HepG2 (cell line): ENCODE data around the gene NUDT3. TPM values are rescaled to one million over a fixed set of nuclear protein-coding genes. Genes with fewer than 3 reads are reported as not detected.
"Not testable (repeated sequence)": the region's sequence is repeated elsewhere in the genome, so short reads cannot be mapped to it uniquely, and the experiment has no call there.

Experiments used
- ATAC-seq: fragments of 200-7000 bp; cut with Tn5 transposase; 3 replicates; pipeline ENCODE4 v1.9.1; 2020; ENCODE audit warnings: mild to moderate bottlenecking, moderate library complexity
- BruUV-seq: library from RNA; stranded (reverse); fragments of 400-500 nt; replicated peaks from 2 replicates; lab custom pipeline; 2021; lab: Mats Ljungman, UMichigan
- CTCF ChIA-PET: fragments of 300-600 bp; formaldehyde crosslinking; extraction: SDS; loops from one replicate; lab custom pipeline; 2021; ENCODE audit warnings: low total read pairs, inconsistent platforms, low intra/inter-chr PET ratio; lab: Yijun Ruan, JAX
- POLR2A ChIA-PET: fragments of 350-600 bp; sonication (Branson Sonifier 250); formaldehyde crosslinking; loops from one replicate; lab custom pipeline; 2020; ENCODE audit warnings: antibody characterized with exemption, inconsistent platforms; lab: Yijun Ruan, JAX
- DNase-seq: peaks from one replicate; pipeline ENCODE4 v3.0.0-alpha.2; 2015; ENCODE audit warnings: low spot score
- FAIRE-seq: peaks from 3 replicates; lab custom pipeline; 2011; peaks lifted over from hg19 to GRCh38; lab: Jason Lieb, UNC
- H2AFZ ChIP-seq: one replicate; pipeline ENCODE4 v1.6.1; 2011; ENCODE audit warnings: low read length, inconsistent platforms
- H3K27ac ChIP-seq: fragments of 300-600 bp; 3 replicates; pipeline ENCODE4 v1.8.0; 2011; ENCODE audit warnings: mixed run types, mild to moderate bottlenecking, mixed read lengths, low read length, inconsistent platforms; ENCODE audit not compliant: insufficient read depth; ENCODE audit errors: extremely low read length
- H3K27me3 ChIP-seq, 2 experiments: fragments of 200-600 bp in 1 of 2; 2 replicates in 1 of 2; 3 replicates in 1 of 2; pipeline versions ENCODE4 v1.6.0 to v1.8.0; 2011; ENCODE audit warnings: low read length in 2 of 2, mild to moderate bottlenecking in 2 of 2, moderate library complexity in 2 of 2, inconsistent platforms in 1 of 2; ENCODE audit not compliant: insufficient read depth in 2 of 2, control insufficient read depth in 1 of 2
- H3K36me3 ChIP-seq, 2 experiments: fragments of 200-600 bp in 1 of 2; replicated peaks in 1 of 2; 2 replicates in 1 of 2; 3 replicates in 1 of 2; pipeline versions ENCODE4 v1.5.1 to v1.8.0; 2011; ENCODE audit warnings: low read length in 2 of 2, inconsistent platforms in 1 of 2; ENCODE audit not compliant: insufficient read depth in 2 of 2, control insufficient read depth in 1 of 2
- H3K4me1 ChIP-seq: 2 replicates; pipeline ENCODE4 v1.5.1; 2012; ENCODE audit warnings: low read length, inconsistent platforms; ENCODE audit not compliant: insufficient read depth
- H3K4me2 ChIP-seq: 2 replicates; pipeline ENCODE4 v1.6.0; 2011; ENCODE audit warnings: low read depth, low read length, inconsistent platforms
- H3K4me3 ChIP-seq, 3 experiments: fragments of 200-600 bp in 1 of 3; sonication (generic), shearing (Covaris generic) in 1 of 3; replicated peaks in 1 of 3; 2 replicates each; pipeline ENCODE4 v1.5.1; 2011 to 2016; ENCODE audit warnings: low read length in 3 of 3, inconsistent platforms in 2 of 3, low read depth in 2 of 3, mild to moderate bottlenecking in 2 of 3, control low read depth in 1 of 3, mixed read lengths in 1 of 3; ENCODE audit not compliant: insufficient read depth in 1 of 3
- H3K79me2 ChIP-seq: one replicate; pipeline ENCODE4 v1.6.1; 2011; ENCODE audit warnings: low read length, inconsistent platforms; ENCODE audit not compliant: insufficient read depth
- H3K9ac ChIP-seq: 2 replicates; pipeline ENCODE4 v1.6.0; 2011; ENCODE audit warnings: mild to moderate bottlenecking, low read depth, low read length, inconsistent platforms; ENCODE audit not compliant: insufficient read depth
- H3K9me3 ChIP-seq: 2 replicates; pipeline ENCODE4 v1.5.1; 2012; ENCODE audit warnings: mild to moderate bottlenecking, low read length
- H4K20me1 ChIP-seq: 2 replicates; pipeline ENCODE4 v1.6.0; 2011; ENCODE audit warnings: inconsistent platforms, mild to moderate bottlenecking, low read length, moderate library complexity; ENCODE audit not compliant: insufficient read depth
- POLR2G ChIP-seq: fragments of 200-400 bp; formaldehyde crosslinking; IDR thresholded peaks from 2 replicates; pipeline ENCODE4 v1.6.1; 2018; ENCODE audit warnings: mild to moderate bottlenecking, low read depth, low read length, moderate library complexity
- SRF ChIP-seq: IDR thresholded peaks from 2 replicates; pipeline ENCODE4 v1.6.1; 2011; ENCODE audit warnings: mild to moderate bottlenecking, low read depth, low read length, moderate library complexity
- ZMYM3 ChIP-seq: sonication (generic); formaldehyde crosslinking; IDR thresholded peaks from 2 replicates; pipeline ENCODE4 v1.5.1; 2020; ENCODE audit warnings: mild to moderate bottlenecking, missing genetic modification reagents
- WGBS: methylation state at CpG from one replicate; pipeline ENCODE4 v1.1.6; 2017; ENCODE audit warnings: low lambda C conversion rate; 5-methylcytosine and 5-hydroxymethylcytosine counted together
- in situ Hi-C: cut with HindIII; loops from 2 replicates; pipeline ENCODE4 v1.10.0; 2017; ENCODE audit warnings: low pct_unique_long_range_greater_than_20kb; ENCODE audit not compliant: extremely low pct_ligation_motif_present
- intact Hi-C: fragments of 100-400 bp; cut with micrococcal nuclease; formaldehyde crosslinking; loops from one replicate; pipeline ENCODE4 v1.10.0; 2022; ENCODE audit not compliant: unreplicated experiment
- polyA plus RNA-seq, 8 experiments: library from polyadenylated mRNA; depleted of rRNA in 3 of 8; stranded (reverse) in 7 of 8; unstranded in 1 of 8; fragments of >200 nt; fragmentation: Illumina TruSeq in 4 of 8; extraction: Trizol in 4 of 8; gene quantifications; 2 replicates each; pipeline versions ENCODE4 v1.2.1 to v1.2.3, GENCODE V29; 2011 to 2016; ENCODE audit warnings: low read depth in 4 of 8, missing spikeins in 1 of 8, mixed read lengths in 1 of 8; ENCODE audit not compliant: insufficient read depth in 1 of 8
- total RNA-seq, 5 experiments: library from RNA; depleted of rRNA; stranded (reverse); fragments of >200 nt; fragmentation: Illumina TruSeq; extraction: Trizol; gene quantifications; 2 replicates each; pipeline ENCODE4 v1.2.3, GENCODE V29; 2016; ENCODE audit warnings: low read depth in 1 of 5

NUDT3 gene
- total and polyA plus RNA-seq, 2 of the 13 experiments (the other 11 are each of a cell fraction or from before 2014, with no cell fraction given), result 20.2 to 20.6 TPM

GRCh38 chr6:34371865-34372264 lies 20.6 kb downstream of the NUDT3 start:
- H3K36me3 ChIP-seq, H2AFZ ChIP-seq, H3K27ac ChIP-seq, FAIRE-seq, ATAC-seq, CTCF ChIA-PET, DNase-seq, H3K27me3 ChIP-seq, POLR2A ChIA-PET, H3K4me2 ChIP-seq, in situ Hi-C loops, intact Hi-C loops, BruUV-seq, H3K9ac ChIP-seq, H3K4me3 ChIP-seq, H3K9me3 ChIP-seq: not testable (repeated sequence)
- Histone ChIP-seq H3K79me2 (peaks cover 69% of the 10 kb centered on the region), H4K20me1 (peaks cover 18% of the 10 kb centered on the region; the same call in 1 of the 2 replicates), H3K4me1 (peaks cover 47% of the 10 kb centered on the region)
- TF ChIP-seq ZMYM3 (CRISPR knock-in tag), result peak; percentile 26; the same call in 1 of the 2 replicates
- 93% methylated on average over 5 of the region's 5 CpGs for WGBS

DNA sequence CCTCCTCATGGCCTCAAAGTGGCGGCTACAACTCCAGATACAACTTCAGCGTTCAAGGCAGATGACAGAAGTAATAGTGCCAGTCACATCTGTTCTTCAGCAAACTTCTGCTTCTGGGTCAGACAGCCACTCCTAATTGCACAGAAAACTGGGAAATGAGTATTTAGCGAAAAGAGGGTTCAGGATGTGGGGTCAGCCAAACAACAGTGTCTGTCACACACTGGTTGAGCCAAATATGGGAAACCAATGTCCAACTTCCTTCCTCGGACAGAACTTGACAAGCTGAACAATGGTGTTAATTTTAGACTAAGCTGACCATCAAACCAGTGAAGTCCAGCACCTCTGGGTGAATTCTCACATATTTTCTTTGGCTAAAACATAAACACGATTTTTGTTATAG lies 22.1 kb downstream of the NUDT3 start:
- Histone ChIP-seq H3K9me3 (no peaks in the 10 kb centered on the region), H3K9ac (no peak overlapping the region), H3K4me2 (no peak overlapping the region), H4K20me1 (peaks cover 12% of the 10 kb centered on the region; the same call in 1 of the 2 replicates), H3K27ac (no peak overlapping the region), H3K4me3 (no peak overlapping the region), H2AFZ (no peak overlapping the region), H3K79me2 (peaks cover 57% of the 10 kb centered on the region), H3K4me1 (peaks cover 32% of the 10 kb centered on the region), H3K27me3 (no peaks in the 10 kb centered on the region), H3K36me3 (peaks cover 0 to 1% of the 10 kb centered on the region in 2 experiments; a peak in 2 of 5 replicates)
- intact Hi-C loops (no loop called here), in situ Hi-C loops (no loop called here)
- TF ChIP-seq SRF (peak; percentile 57; the same call in 1 of the 2 replicates), POLR2G (no peak)
- ChIA-PET POLR2A (no interaction called here), CTCF (no interaction called here)
- no TSS peak for BruUV-seq
- no peak for ATAC-seq
- no peak for FAIRE-seq
- no peak for DNase-seq
- 91% methylated on average over 5 of the region's 5 CpGs for WGBS
